MM.1S (cell line): ENCODE results near the gene POLR3E.

Experiments
- DNase-seq: peaks from one replicate; pipeline ENCODE4 v3.0.0-alpha.2; 2015
- H2AFZ ChIP-seq: fragments of 300-600 bp; sonication (generic); 2 replicates; pipeline ENCODE4 v1.6.0; 2016; ENCODE audit warnings: antibody characterized with exemption, low read length
- H3F3A ChIP-seq: fragments of 300-600 bp; sonication (generic); 2 replicates; pipeline ENCODE4 v1.6.1; 2016; ENCODE audit warnings: mild to moderate bottlenecking, antibody characterized with exemption, low read length, moderate library complexity, mixed read lengths; ENCODE audit not compliant: insufficient read depth
- H3K27ac ChIP-seq: fragments of 300-600 bp; sonication (generic); 2 replicates; pipeline ENCODE4 v1.5.1; 2016; ENCODE audit warnings: mild to moderate bottlenecking, low read length
- H3K27me3 ChIP-seq: fragments of 300-600 bp; sonication (generic); replicated peaks from 2 replicates; pipeline ENCODE4 v1.6.0; 2016; ENCODE audit warnings: low read length; ENCODE audit not compliant: insufficient read depth
- H3K36me3 ChIP-seq: fragments of 300-600 bp; sonication (generic); replicated peaks from 2 replicates; pipeline ENCODE4 v1.6.1; 2016; ENCODE audit warnings: mild to moderate bottlenecking, low read length, mixed read lengths; ENCODE audit not compliant: insufficient read depth
- H3K4me1 ChIP-seq: fragments of 300-600 bp; sonication (generic); 2 replicates; pipeline ENCODE4 v1.6.1; 2016; ENCODE audit warnings: low read length, mixed read lengths
- H3K4me2 ChIP-seq: fragments of 300-600 bp; sonication (generic); 2 replicates; pipeline ENCODE4 v1.6.0; 2016; ENCODE audit warnings: low read depth, low read length
- H3K4me3 ChIP-seq: fragments of 300-600 bp; sonication (generic); 2 replicates; pipeline ENCODE4 v1.5.1; 2016; ENCODE audit warnings: low read length, mixed read lengths
- H3K79me2 ChIP-seq: fragments of 300-600 bp; sonication (generic); 2 replicates; pipeline ENCODE4 v1.6.1; 2016; ENCODE audit warnings: mixed run types, low read length, mixed read lengths
- H3K9ac ChIP-seq: fragments of 300-600 bp; sonication (generic); 2 replicates; pipeline ENCODE4 v1.6.1; 2016; ENCODE audit warnings: low read length, mixed read lengths
- H3K9me2 ChIP-seq: fragments of 300-600 bp; sonication (generic); replicated peaks from 2 replicates; pipeline ENCODE4 v1.6.1; 2016; ENCODE audit warnings: mild to moderate bottlenecking, low read length, mixed read lengths; ENCODE audit not compliant: insufficient read depth
- H3K9me3 ChIP-seq: fragments of 300-600 bp; sonication (generic); replicated peaks from 2 replicates; pipeline ENCODE4 v1.6.1; 2016; ENCODE audit warnings: mild to moderate bottlenecking, low read length, mixed read lengths; ENCODE audit not compliant: insufficient read depth
- H4K20me1 ChIP-seq: fragments of 300-600 bp; sonication (generic); 2 replicates; pipeline ENCODE4 v1.6.1; 2016; ENCODE audit warnings: mild to moderate bottlenecking, low read length, moderate library complexity, mixed read lengths; ENCODE audit not compliant: insufficient read depth
- EZH2 ChIP-seq: fragments of 300-600 bp; sonication (generic); optimal IDR thresholded peaks from 2 replicates; pipeline ENCODE3; 2017; ENCODE audit warnings: low read depth, mild to moderate bottlenecking, antibody characterized with exemption, low read length, mixed read lengths
- EZH2phosphoT487 ChIP-seq: fragments of 300-600 bp; sonication (generic); IDR thresholded peaks from 2 replicates; pipeline ENCODE4 v1.6.1; 2018; ENCODE audit warnings: antibody characterized with exemption, low read length
- TF ChIP-seq, protein P1 (sequence below): fragments of 300-600 bp; sonication (generic); IDR thresholded peaks from 2 replicates; pipeline ENCODE4 v1.5.1; 2016; ENCODE audit warnings: antibody characterized with exemption, low read length, mixed read lengths

Gene POLR3E

DNA sequence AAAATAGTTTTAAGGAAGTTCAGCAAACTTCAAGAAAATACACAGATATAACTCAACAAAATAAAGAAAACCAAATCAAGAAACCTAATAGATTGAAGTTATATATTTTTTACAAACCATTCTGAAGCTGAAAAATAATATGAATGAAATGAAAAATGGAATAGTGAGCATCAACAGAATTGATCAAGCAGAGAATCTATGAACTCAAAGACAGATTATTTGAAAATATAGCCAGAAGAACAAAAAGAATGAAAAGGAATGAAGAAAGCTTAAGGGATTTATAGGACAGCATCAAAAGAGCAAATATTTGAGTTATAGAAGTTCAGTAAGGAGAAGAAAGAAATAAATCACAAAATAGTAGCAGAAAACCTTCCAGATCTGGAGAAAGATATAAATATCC is 39.4 kb downstream of the POLR3E start:
- H3K4me3 ChIP-seq, result no peak overlapping the region
- H3K9me2 ChIP-seq, result no peaks in the 10 kb centered on the region
- DNase-seq, result peak; percentile 4
- no peaks in the 10 kb centered on the region for H3K9me3 ChIP-seq
- H3K27me3 ChIP-seq, result no peaks in the 10 kb centered on the region
- H3K27ac ChIP-seq, result no peak overlapping the region
- no peak overlapping the region for H3K4me2 ChIP-seq
- no peak overlapping the region for H3K9ac ChIP-seq
- peaks cover 14% of the 10 kb centered on the region; the same call in 1 of the 2 replicates for H3K36me3 ChIP-seq
- H3K4me1 ChIP-seq, result 0 out of 2 replicates have a peak, but pooled peaks cover 7% of the 10 kb centered on the region
- TF ChIP-seq EZH2, result no peak
- TF ChIP-seq, protein P1, sequence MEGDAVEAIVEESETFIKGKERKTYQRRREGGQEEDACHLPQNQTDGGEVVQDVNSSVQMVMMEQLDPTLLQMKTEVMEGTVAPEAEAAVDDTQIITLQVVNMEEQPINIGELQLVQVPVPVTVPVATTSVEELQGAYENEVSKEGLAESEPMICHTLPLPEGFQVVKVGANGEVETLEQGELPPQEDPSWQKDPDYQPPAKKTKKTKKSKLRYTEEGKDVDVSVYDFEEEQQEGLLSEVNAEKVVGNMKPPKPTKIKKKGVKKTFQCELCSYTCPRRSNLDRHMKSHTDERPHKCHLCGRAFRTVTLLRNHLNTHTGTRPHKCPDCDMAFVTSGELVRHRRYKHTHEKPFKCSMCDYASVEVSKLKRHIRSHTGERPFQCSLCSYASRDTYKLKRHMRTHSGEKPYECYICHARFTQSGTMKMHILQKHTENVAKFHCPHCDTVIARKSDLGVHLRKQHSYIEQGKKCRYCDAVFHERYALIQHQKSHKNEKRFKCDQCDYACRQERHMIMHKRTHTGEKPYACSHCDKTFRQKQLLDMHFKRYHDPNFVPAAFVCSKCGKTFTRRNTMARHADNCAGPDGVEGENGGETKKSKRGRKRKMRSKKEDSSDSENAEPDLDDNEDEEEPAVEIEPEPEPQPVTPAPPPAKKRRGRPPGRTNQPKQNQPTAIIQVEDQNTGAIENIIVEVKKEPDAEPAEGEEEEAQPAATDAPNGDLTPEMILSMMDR, result no peak
- H2AFZ ChIP-seq, result no peak overlapping the region
- H3K79me2 ChIP-seq, result no peaks in the 10 kb centered on the region
- H4K20me1 ChIP-seq, result no peaks in the 10 kb centered on the region
- H3F3A ChIP-seq, result 0 out of 2 replicates have a peak, but pooled peaks cover 3% of the 10 kb centered on the region

DNA sequence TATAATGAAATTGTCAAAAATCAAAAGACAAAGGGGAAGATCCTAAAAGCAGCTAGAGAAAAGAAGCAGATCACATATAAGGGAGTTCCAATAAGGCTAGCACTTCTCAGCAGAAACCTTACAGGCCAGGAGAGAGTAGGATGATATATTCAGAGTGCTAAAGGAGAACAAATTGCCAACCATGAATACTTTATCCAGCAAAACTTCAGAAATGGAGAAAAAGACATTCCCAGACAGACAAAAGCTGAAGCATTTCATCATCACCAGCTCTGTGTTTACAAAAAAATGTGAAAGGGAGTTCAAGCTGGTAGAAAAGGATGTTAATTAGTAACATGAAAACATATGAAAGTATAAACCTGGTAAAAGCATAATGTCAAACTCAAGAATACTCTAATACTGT is 39.8 kb downstream of the POLR3E start:
- Histone ChIP-seq H2AFZ (no peak overlapping the region), H3K9me2 (no peaks in the 10 kb centered on the region), H3K4me2 (no peak overlapping the region), H3K4me3 (no peak overlapping the region), H4K20me1 (no peaks in the 10 kb centered on the region), H3K79me2 (no peaks in the 10 kb centered on the region), H3K27ac (no peak overlapping the region), H3K4me1 (0 out of 2 replicates have a peak, but pooled peaks cover 7% of the 10 kb centered on the region), H3F3A (0 out of 2 replicates have a peak, but pooled peaks cover 3% of the 10 kb centered on the region), H3K27me3 (no peaks in the 10 kb centered on the region), H3K36me3 (peaks cover 14% of the 10 kb centered on the region; the same call in 1 of the 2 replicates), H3K9me3 (no peaks in the 10 kb centered on the region), H3K9ac (no peak overlapping the region)
- TF ChIP-seq EZH2 (no peak), EZH2phosphoT487 (no peak)
- TF ChIP-seq, protein P1, result no peak
- DNase-seq, result peak; percentile 2

DNA sequence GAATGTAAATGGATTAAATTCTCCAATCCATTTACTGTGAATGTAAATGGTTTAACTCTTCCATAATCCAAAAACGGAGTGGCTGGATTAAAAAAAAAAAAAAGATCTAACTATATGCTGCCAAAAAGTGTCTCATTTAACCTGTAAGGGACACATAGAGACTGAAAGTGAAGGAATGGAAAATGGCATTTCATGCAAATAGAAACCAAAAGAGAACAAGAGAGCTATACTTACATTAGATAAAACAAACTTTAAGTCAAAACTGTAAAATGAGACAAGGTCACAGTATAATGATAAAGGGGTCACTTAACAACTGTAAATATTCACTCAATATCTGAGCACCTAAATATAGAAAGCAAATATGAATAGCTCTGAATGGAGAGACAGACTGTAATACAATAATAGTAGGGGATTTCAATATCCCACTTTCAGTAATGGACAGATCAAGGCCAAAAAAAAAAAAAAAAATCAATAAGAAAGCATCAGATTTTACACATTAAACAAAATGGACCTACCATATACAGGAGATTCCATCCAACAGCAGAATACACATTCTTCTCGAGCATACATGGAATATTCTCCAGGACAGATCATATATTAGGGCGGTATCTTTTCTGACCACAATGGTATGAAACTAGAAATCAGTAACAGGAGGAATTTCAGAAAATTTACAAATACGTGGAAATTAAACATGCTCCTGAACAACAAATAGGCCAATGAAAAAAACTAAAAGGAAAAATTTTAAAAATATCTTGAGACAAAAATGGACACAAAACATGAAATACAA is 40.8 kb downstream of the POLR3E start:
- Histone ChIP-seq H2AFZ (no peak overlapping the region), H3K27me3 (no peaks in the 10 kb centered on the region), H3K36me3 (peaks cover 14% of the 10 kb centered on the region; the same call in 1 of the 2 replicates), H3K27ac (no peak overlapping the region), H3K9me3 (no peaks in the 10 kb centered on the region), H3K9me2 (no peaks in the 10 kb centered on the region), H3K9ac (no peak overlapping the region), H4K20me1 (no peaks in the 10 kb centered on the region), H3F3A (0 out of 2 replicates have a peak, but pooled peaks cover 3% of the 10 kb centered on the region), H3K4me3 (no peak overlapping the region), H3K4me2 (no peak overlapping the region), H3K79me2 (no peaks in the 10 kb centered on the region), H3K4me1 (0 out of 2 replicates have a peak, but pooled peaks cover 7% of the 10 kb centered on the region)
- DNase-seq, result peak; percentile 25
- no peak for TF ChIP-seq EZH2phosphoT487
- TF ChIP-seq, protein P1, result no peak
- no peak for TF ChIP-seq EZH2
